SU-DHL-6 (cell line): ENCODE measurements around the gene METTL14.

Experiments used
- CTCF ChIP-seq: fragments of 200-600 bp; sonication (generic); IDR thresholded peaks from one replicate; pipeline ENCODE4 v1.5.1; 2017; ENCODE audit warnings: antibody characterized with exemption, mild to moderate bottlenecking, low read length, moderate library complexity; ENCODE audit not compliant: insufficient read depth, poor library complexity, severe bottlenecking
- EZH2phosphoT487 ChIP-seq: fragments of 200-600 bp; sonication (generic), shearing (Covaris generic); conservative IDR thresholded peaks from 2 replicates; pipeline ENCODE4 v1.6.1; 2018; ENCODE audit warnings: mild to moderate bottlenecking, antibody characterized with exemption, low read length, moderate library complexity, mixed read lengths

GRCh38 chr4:118718511-118719170, 33.4 kb downstream of the METTL14 start:
- TF ChIP-seq CTCF (no peak), EZH2phosphoT487 (no peak)
